ENCODE data around the gene PATZ1. TPM values are rescaled to one million over a fixed set of nuclear protein-coding genes. Genes with fewer than 3 reads are reported as not detected.

PATZ1 gene
- total and polyA plus RNA-seq, 9 of the 15 experiments (the other 6 are each of a cell fraction or from before 2014, with no cell fraction given): 0.63 to 7.8 (median 4.2) TPM

DNA sequence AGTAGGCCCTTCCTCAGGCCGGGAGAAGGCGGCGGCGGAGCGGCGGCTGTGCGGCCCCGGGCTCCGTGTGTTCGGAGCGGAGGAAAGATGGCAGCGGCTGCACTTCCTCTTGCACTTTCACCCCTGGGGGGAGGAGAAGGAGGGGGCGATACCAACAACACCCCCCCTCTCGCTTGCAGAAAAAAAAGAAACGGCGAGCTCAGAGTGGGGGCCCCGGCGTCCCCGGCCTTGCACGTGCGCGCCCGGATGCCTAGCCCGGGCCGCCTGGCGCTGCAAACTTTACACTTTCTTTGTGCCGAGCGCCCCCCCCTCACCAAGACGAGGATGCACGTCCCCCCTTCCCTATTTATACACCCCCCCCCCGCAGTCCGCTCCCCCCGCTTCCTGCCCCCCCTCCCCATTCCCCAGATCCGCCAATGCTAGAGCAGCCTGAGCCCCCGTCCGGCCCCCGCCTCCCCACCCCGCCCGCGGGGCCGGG lies at the start of gene PATZ1 (continued):
- TF ChIP-seq, protein P1, sequence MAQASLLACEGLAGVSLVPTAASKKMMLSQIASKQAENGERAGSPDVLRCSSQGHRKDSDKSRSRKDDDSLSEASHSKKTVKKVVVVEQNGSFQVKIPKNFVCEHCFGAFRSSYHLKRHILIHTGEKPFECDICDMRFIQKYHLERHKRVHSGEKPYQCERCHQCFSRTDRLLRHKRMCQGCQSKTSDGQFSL (CRISPR knock-in tag; IDR thresholded peaks at IDR 0.05): no peak; the same call in 1 of the 2 replicates
- TF ChIP-seq, protein P1 (tag; IDR thresholded peaks at IDR 0.05): peak in 1 of 2 experiments; percentile 76; a peak in 2 of 4 replicates
- TF ChIP-seq FOSL1 (tag; conservative IDR thresholded peaks at IDR 0.05) (0 out of 2 replicates have a peak, but pooled peaks have one; percentile 6), POLR2G (IDR thresholded peaks at IDR 0.05; ENCODE audit: low read depth, low read length) (peak; percentile 64), GABPB1 (CRISPR knock-in tag; IDR thresholded peaks at IDR 0.05) (peak; percentile 44; the same call in 1 of the 2 replicates), ETV1 (tag; conservative IDR thresholded peaks at IDR 0.05; ENCODE audit: low read depth) (0 out of 2 replicates have a peak, but pooled peaks have one; percentile 14), ZFX (CRISPR knock-in tag; IDR thresholded peaks at IDR 0.05) (peak; percentile 39; the same call in 1 of the 2 replicates), HNRNPLL (IDR thresholded peaks at IDR 0.05; ENCODE audit: low read depth, low read length, poor library complexity, severe bottlenecking) (no peak), NR2C1 (IDR thresholded peaks at IDR 0.05) (peak; percentile 86), NR2C1 (tag; IDR thresholded peaks at IDR 0.05) (peak; percentile 95), MTA2 (IDR thresholded peaks at IDR 0.05; ENCODE audit: low read depth) (peak; percentile 21; the same call in 1 of the 2 replicates), NR2C2 (CRISPR knock-in tag; IDR thresholded peaks at IDR 0.05) (peak; percentile 75), NR2C2 (tag; IDR thresholded peaks at IDR 0.05) (peak; percentile 98), YY1 (IDR thresholded peaks at IDR 0.05; ENCODE audit: borderline replicate concordance in 1 of 3, control insufficient read depth in 1 of 3, extremely low read depth in 1 of 3, insufficient read depth in 3 of 3, insufficient read length in 1 of 3, insufficient replicate concordance in 2 of 3, low read depth in 1 of 3, low read length in 2 of 3) (peak in 2 of 3 experiments; percentile 71 to 85), ZNF282 (CRISPR knock-in tag; IDR thresholded peaks at IDR 0.05) (no peak), EGR1 (conservative IDR thresholded peaks at IDR 0.05) (0 out of 2 replicates have a peak, but pooled peaks have one; percentile 20), BRD4 (IDR thresholded peaks at IDR 0.05) (no peak), CAMTA2 (CRISPR knock-in tag; conservative IDR thresholded peaks at IDR 0.05) (no peak), RBBP5 (IDR thresholded peaks at IDR 0.05; ENCODE audit: borderline replicate concordance, insufficient read depth, low read length, poor library complexity, severe bottlenecking) (peak; percentile 43)
- TF ChIP-seq, protein P2, sequence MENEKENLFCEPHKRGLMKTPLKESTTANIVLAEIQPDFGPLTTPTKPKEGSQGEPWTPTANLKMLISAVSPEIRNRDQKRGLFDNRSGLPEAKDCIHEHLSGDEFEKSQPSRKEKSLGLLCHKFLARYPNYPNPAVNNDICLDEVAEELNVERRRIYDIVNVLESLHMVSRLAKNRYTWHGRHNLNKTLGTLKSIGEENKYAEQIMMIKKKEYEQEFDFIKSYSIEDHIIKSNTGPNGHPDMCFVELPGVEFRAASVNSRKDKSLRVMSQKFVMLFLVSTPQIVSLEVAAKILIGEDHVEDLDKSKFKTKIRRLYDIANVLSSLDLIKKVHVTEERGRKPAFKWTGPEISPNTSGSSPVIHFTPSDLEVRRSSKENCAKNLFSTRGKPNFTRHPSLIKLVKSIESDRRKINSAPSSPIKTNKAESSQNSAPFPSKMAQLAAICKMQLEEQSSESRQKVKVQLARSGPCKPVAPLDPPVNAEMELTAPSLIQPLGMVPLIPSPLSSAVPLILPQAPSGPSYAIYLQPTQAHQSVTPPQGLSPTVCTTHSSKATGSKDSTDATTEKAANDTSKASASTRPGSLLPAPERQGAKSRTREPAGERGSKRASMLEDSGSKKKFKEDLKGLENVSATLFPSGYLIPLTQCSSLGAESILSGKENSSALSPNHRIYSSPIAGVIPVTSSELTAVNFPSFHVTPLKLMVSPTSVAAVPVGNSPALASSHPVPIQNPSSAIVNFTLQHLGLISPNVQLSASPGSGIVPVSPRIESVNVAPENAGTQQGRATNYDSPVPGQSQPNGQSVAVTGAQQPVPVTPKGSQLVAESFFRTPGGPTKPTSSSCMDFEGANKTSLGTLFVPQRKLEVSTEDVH (IDR thresholded peaks at IDR 0.05; ENCODE audit: low read depth, partially characterized antibody): no peak
- TF ChIP-seq, protein P3, sequence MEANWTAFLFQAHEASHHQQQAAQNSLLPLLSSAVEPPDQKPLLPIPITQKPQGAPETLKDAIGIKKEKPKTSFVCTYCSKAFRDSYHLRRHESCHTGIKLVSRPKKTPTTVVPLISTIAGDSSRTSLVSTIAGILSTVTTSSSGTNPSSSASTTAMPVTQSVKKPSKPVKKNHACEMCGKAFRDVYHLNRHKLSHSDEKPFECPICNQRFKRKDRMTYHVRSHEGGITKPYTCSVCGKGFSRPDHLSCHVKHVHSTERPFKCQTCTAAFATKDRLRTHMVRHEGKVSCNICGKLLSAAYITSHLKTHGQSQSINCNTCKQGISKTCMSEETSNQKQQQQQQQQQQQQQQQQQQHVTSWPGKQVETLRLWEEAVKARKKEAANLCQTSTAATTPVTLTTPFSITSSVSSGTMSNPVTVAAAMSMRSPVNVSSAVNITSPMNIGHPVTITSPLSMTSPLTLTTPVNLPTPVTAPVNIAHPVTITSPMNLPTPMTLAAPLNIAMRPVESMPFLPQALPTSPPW (CRISPR knock-in tag; IDR thresholded peaks at IDR 0.05): peak; percentile 97
- TF ChIP-seq, protein P4, sequence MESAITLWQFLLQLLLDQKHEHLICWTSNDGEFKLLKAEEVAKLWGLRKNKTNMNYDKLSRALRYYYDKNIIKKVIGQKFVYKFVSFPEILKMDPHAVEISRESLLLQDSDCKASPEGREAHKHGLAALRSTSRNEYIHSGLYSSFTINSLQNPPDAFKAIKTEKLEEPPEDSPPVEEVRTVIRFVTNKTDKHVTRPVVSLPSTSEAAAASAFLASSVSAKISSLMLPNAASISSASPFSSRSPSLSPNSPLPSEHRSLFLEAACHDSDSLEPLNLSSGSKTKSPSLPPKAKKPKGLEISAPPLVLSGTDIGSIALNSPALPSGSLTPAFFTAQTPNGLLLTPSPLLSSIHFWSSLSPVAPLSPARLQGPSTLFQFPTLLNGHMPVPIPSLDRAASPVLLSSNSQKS (CRISPR knock-in tag; IDR thresholded peaks at IDR 0.05): no peak

Data from K562 (cell line).